Astrocyte (in vitro differentiated cells and primary cell): Measurements from ENCODE around the gene FGF2. TPM values are rescaled to one million over a fixed set of nuclear protein-coding genes. Genes with fewer than 3 reads are reported as not detected.
A peak's percentile ranks its signal among the peaks of the same experiment; 100 is the strongest.

Experiments used
- DNase-seq: peaks from one replicate; pipeline ENCODE4 v3.0.0-alpha.2; 2010; ENCODE audit warnings: low read depth
- FAIRE-seq: peaks from 2 replicates; lab custom pipeline; 2011; peaks lifted over from hg19 to GRCh38; lab: Jason Lieb, UNC
- H2AFZ ChIP-seq: 2 replicates; pipeline ENCODE4 v1.6.0; 2012; ENCODE audit warnings: low read depth, low read length, inconsistent platforms
- H3K27ac ChIP-seq: 2 replicates; pipeline ENCODE4 v1.5.1; 2011; ENCODE audit warnings: low read depth, low read length, inconsistent platforms
- H3K27me3 ChIP-seq: 2 replicates; pipeline ENCODE4 v1.6.0; 2011; ENCODE audit warnings: low read length, inconsistent platforms; ENCODE audit not compliant: insufficient read depth
- H3K36me3 ChIP-seq: 2 replicates; pipeline ENCODE4 v1.5.1; 2011; ENCODE audit warnings: low read length, inconsistent platforms; ENCODE audit not compliant: insufficient read depth
- H3K4me1 ChIP-seq: 2 replicates; pipeline ENCODE4 v1.5.1; 2011; ENCODE audit warnings: low read length, inconsistent platforms; ENCODE audit not compliant: insufficient read depth
- H3K4me2 ChIP-seq: 2 replicates; pipeline ENCODE4 v1.6.0; 2012; ENCODE audit warnings: low read length, inconsistent platforms
- H3K4me3 ChIP-seq: 2 replicates; pipeline ENCODE4 v1.5.1; 2011; ENCODE audit warnings: low read depth, mild to moderate bottlenecking, low read length, inconsistent platforms; ENCODE audit not compliant: insufficient read depth
- H3K79me2 ChIP-seq: 2 replicates; pipeline ENCODE4 v1.6.0; 2012; ENCODE audit warnings: mild to moderate bottlenecking, low read length, inconsistent platforms; ENCODE audit not compliant: insufficient read depth
- H3K9ac ChIP-seq: 2 replicates; pipeline ENCODE4 v1.6.0; 2012; ENCODE audit warnings: mild to moderate bottlenecking, low read length, inconsistent platforms
- H3K9me3 ChIP-seq: 2 replicates; pipeline ENCODE4 v1.5.1; 2012; ENCODE audit warnings: low read depth, mild to moderate bottlenecking, low read length, inconsistent platforms; ENCODE audit not compliant: insufficient read depth
- H4K20me1 ChIP-seq: 2 replicates; pipeline ENCODE4 v1.6.0; 2012; ENCODE audit warnings: low read length, inconsistent platforms; ENCODE audit not compliant: insufficient read depth
- H3K27ac Mint-ChIP-seq: one replicate; pipeline ENCODE4 v1.8.0; 2021; ENCODE audit warnings: mild to moderate bottlenecking, mixed read lengths; ENCODE audit not compliant: unreplicated experiment
- H3K27me3 Mint-ChIP-seq: one replicate; pipeline ENCODE4 v1.8.0; 2021; ENCODE audit warnings: low read depth, mixed read lengths; ENCODE audit not compliant: unreplicated experiment
- H3K36me3 Mint-ChIP-seq: one replicate; pipeline ENCODE4 v1.8.0; 2021; ENCODE audit warnings: low read depth, mixed read lengths; ENCODE audit not compliant: unreplicated experiment
- H3K4me1 Mint-ChIP-seq: one replicate; pipeline ENCODE4 v1.8.0; 2021; ENCODE audit warnings: low read depth, mixed read lengths; ENCODE audit not compliant: unreplicated experiment
- H3K4me3 Mint-ChIP-seq: one replicate; pipeline ENCODE4 v1.8.0; 2021; ENCODE audit warnings: mild to moderate bottlenecking, moderate library complexity, mixed read lengths; ENCODE audit not compliant: unreplicated experiment
- H3K9me3 Mint-ChIP-seq: one replicate; pipeline ENCODE4 v1.8.0; 2021; ENCODE audit warnings: mild to moderate bottlenecking, mixed read lengths; ENCODE audit not compliant: unreplicated experiment
- CTCF ChIP-seq: IDR thresholded peaks from 2 replicates; pipeline ENCODE4 v1.5.1; 2011; ENCODE audit warnings: low read depth, mild to moderate bottlenecking, inconsistent platforms, low read length, moderate library complexity; ENCODE audit not compliant: insufficient read depth
- EZH2 ChIP-seq: IDR thresholded peaks from 2 replicates; pipeline ENCODE4 v1.6.1; 2012; ENCODE audit warnings: mild to moderate bottlenecking, low read length, inconsistent platforms; ENCODE audit not compliant: insufficient read depth
- total RNA-seq: library from RNA; stranded (reverse); gene quantifications from 2 replicates; pipeline ENCODE4 v1.2.1, GENCODE V29; 2021

FGF2 gene
- total RNA-seq, 1 donor from 2014 or later = 38.4 TPM

DNA sequence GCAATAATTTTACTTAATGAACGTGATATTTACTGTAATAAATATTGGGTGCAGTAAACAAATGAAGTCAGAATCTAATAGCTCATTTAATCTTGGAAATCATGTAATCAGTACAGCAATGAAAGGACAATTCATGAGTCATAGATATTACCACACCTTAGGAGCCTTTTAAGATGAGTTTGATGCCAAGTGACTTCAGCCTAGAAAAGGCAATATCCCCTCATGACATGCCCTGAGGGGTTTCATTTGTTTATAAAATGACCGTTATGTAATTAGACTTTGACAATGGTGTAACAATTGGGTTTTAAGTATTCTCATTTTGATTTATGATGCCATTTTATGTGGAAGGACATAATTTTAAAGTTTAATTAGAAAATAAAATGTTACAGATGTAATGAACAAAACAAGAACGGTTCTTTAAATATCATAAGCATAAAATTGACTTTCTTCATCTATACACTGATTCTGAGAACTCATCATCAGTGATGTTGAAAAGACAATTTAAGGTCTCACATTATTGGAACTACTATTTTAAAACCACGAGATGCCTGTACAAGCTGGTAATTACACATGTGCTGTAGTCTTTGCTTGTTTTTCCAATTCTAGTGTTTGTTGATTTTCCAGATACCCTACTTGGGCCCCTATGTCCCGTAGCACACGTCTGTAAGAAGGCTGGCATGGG is 5.0 kb downstream of the FGF2 start:
- no peaks in the 10 kb centered on the region for H3K27me3 Mint-ChIP-seq
- no peaks in the 10 kb centered on the region for H3K27me3 ChIP-seq
- no peaks in the 10 kb centered on the region for H3K36me3 Mint-ChIP-seq
- no peak overlapping the region for H3K27ac Mint-ChIP-seq
- H3K27ac ChIP-seq = no peak overlapping the region
- no peaks in the 10 kb centered on the region for H3K9me3 Mint-ChIP-seq
- FAIRE-seq = no peak
- H3K9me3 ChIP-seq = no peaks in the 10 kb centered on the region
- no peak overlapping the region for H2AFZ ChIP-seq
- H3K4me1 Mint-ChIP-seq = peaks cover 24% of the 10 kb centered on the region
- peaks cover 97% of the 10 kb centered on the region for H3K79me2 ChIP-seq
- peak; percentile 37 for DNase-seq
- no peaks in the 10 kb centered on the region for H3K36me3 ChIP-seq
- TF ChIP-seq CTCF (no peak), EZH2 (no peak)
- H3K9ac ChIP-seq = no peak overlapping the region
- H3K4me3 ChIP-seq = no peak overlapping the region
- peaks cover 43% of the 10 kb centered on the region for H4K20me1 ChIP-seq
- peak overlapping the region; percentile 45 for H3K4me3 Mint-ChIP-seq
- H3K4me2 ChIP-seq = peak overlapping the region; percentile 27
- peaks cover 15% of the 10 kb centered on the region for H3K4me1 ChIP-seq

GRCh38 chr4:122832732-122833131 is 6.1 kb downstream of the FGF2 start:
- no peak overlapping the region for H3K27ac ChIP-seq
- no peak for TF ChIP-seq EZH2
- no peak for TF ChIP-seq CTCF
- H3K4me2 ChIP-seq = peak overlapping the region; percentile 27
- no peaks in the 10 kb centered on the region for H3K27me3 ChIP-seq
- H2AFZ ChIP-seq = no peak overlapping the region
- Mint-ChIP-seq H3K27me3 (no peaks in the 10 kb centered on the region), H3K9me3 (no peaks in the 10 kb centered on the region), H3K36me3 (no peaks in the 10 kb centered on the region), H3K4me3 (peak overlapping the region; percentile 23), H3K4me1 (peaks cover 31% of the 10 kb centered on the region), H3K27ac (peak overlapping the region; percentile 1)
- peaks cover 99% of the 10 kb centered on the region for H3K79me2 ChIP-seq
- no peak overlapping the region for H3K9ac ChIP-seq
- H3K9me3 ChIP-seq = no peaks in the 10 kb centered on the region
- no peaks in the 10 kb centered on the region for H3K36me3 ChIP-seq
- peaks cover 43% of the 10 kb centered on the region for H4K20me1 ChIP-seq
- peaks cover 19% of the 10 kb centered on the region for H3K4me1 ChIP-seq
- peak; percentile 39 for FAIRE-seq
- no peak overlapping the region for H3K4me3 ChIP-seq
- DNase-seq = peak; percentile 45

DNA sequence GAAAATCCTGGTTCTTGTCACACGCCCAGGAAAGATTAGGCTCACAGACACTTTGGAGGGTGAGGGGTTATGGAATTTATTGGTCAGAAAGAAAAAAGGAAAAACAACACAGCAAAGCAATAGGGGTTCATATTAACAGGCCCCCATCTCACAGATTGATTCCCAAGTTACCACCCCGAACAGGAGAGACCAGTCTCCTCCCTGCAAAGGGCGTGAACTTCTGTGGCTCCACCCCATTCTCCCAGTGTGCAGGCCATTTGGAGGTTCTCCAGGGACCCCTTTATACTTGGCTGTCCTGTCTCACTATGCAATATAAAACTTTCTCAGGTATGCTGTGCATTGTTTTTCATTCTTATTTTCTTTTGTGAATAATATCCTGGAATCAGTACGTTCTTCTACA is 7.4 kb downstream of the FGF2 start:
- H3K9me3 Mint-ChIP-seq = no peaks in the 10 kb centered on the region
- no peak overlapping the region for H3K4me3 ChIP-seq
- DNase-seq = no peak
- FAIRE-seq = no peak
- H3K27ac ChIP-seq = no peak overlapping the region
- TF ChIP-seq EZH2 = no peak
- no peak for TF ChIP-seq CTCF
- no peak overlapping the region for H2AFZ ChIP-seq
- H3K4me2 ChIP-seq = no peak overlapping the region
- H3K27me3 ChIP-seq = no peaks in the 10 kb centered on the region
- H4K20me1 ChIP-seq = peaks cover 36% of the 10 kb centered on the region
- H3K9ac ChIP-seq = no peak overlapping the region
- H3K9me3 ChIP-seq = no peaks in the 10 kb centered on the region
- peaks cover 99% of the 10 kb centered on the region for H3K79me2 ChIP-seq
- no peaks in the 10 kb centered on the region for H3K36me3 ChIP-seq
- no peaks in the 10 kb centered on the region for H3K36me3 Mint-ChIP-seq
- H3K4me1 ChIP-seq = peaks cover 10% of the 10 kb centered on the region
- no peak overlapping the region for H3K4me3 Mint-ChIP-seq
- no peaks in the 10 kb centered on the region for H3K27me3 Mint-ChIP-seq
- H3K4me1 Mint-ChIP-seq = peaks cover 29% of the 10 kb centered on the region
- no peak overlapping the region for H3K27ac Mint-ChIP-seq
